Right forelimb (tissue), 1 donor: ENCODE data around the gene SND1.

Source experiments
- DNase-seq: peaks from one replicate; pipeline ENCODE4 v3.0.0-alpha.2; 2018

The SND1 gene

DNA sequence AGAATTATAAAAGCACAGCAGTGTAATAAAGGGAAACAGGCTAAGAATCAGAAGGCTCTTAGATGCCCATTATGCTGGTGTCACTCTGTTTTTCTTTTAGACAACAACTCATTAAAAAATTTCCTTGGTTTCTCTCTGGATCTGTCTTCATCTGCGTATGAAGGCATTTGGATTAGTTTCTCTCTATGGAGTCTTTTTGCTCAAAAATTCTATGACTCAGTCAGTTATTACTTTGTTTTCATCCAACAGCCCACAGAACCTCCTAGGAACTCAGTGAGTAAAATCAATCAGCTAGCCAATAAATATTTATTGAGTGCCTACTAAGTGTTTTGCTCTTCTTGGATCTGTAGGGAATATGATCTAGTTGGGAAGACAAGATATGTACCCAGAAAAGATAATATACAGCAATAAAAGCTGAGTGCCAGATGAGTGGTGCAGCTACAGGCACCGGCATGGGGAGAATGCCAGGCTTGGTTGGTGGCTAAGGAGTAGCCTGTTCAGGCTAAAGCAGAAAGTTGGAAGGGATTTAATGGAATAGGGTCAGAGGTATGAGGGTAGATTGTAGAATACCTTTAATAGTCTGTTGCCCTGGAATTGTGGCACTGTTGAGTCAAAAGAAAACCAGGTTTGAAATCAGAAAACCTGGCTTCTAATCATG lies 223.1 kb downstream of the SND1 start:
- no peak for DNase-seq

DNA sequence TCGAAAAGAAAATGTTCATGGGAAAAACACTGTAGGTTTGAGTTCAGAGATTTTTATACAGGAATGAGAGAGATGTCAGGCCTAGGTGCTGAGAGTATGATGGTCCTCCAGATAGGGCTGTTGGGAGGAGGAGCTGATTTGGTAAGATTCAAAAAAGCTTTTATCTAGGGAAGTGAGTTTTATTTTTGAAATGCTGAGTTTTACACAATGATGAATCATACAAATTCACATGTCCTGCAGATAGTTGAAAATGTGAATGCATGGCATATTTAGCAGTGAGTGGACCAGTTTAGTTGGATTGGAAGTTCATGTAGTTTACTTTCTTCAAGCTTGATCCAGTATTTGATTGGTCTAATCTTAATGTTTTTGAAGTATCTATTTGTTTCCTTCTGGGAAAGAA lies 224.4 kb downstream of the SND1 start:
- no peak for DNase-seq

DNA sequence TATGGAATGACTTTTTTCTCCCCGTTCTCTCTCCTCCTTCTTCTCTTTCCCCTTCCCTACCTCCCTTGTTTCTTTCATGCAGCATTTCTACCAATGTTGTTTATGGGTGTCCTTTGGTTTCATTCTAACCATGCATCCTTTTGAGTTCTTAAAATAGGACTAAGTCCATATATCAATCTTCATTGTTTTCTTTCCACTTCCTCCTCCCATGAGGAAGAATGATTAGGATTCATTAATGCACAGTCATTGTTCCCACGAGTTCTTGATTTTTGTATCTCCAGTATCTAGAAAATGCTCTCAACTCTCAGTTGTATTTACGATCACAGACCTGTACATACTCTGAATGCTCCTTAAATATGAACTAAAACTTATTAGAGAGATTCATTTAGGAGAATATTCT lies 226.0 kb downstream of the SND1 start:
- no peak for DNase-seq

DNA sequence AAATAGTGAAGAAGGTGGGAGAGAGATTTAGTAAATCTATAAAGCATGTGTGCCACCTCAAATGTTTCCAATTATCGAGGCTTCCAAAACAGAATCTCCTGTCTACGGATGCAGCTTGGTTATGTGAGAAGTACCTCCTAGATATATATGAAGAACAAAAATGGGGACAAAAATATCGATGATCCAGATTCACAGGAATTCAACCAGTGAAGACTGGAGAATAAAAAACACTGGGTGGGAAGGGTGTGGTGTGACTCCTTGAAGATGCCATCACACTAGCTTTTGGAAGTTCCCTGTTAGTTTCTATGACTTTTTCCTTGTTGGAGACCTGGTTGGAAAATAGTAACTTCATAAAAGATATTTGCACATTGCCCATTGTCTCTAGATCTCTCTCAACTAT lies 226.8 kb downstream of the SND1 start:
- no peak for DNase-seq

DNA sequence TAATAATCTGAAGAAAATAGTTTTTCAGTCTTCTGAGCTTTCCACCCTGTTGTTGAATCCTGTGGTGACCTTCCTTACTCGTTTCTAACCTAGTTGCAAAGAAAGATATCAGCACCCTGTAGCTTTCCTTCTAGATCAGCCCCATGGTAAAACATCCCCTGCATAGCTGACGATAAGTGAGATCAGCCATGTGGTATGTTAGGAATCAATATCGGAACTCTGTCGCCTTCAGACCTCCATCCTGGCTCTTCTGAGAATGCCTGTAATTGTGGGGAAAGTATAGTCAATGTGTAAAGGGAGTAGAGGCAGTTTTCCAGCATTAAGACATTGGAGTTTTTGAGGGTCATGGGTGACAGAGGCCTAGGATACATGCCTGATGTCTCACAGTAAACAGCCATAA lies 227.4 kb downstream of the SND1 start:
- no peak for DNase-seq

DNA sequence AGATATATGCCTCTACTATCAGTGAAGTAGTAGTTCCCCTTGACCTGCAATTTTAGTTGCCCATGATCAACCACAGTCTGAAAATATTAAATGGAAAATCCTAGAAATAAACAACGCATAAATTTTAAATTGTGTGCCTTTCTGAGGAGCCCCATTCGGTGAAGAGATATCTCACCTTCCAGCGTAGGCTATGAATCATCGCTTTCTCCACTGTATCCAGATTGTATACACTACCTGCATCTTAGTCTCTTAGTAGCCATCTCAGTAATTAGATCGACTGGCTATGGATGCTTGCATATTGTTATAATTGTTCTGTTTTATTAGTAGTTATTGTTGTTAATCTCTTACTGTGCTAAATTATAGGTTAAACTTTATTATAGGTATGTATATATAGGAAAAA lies 227.9 kb downstream of the SND1 start:
- no peak for DNase-seq

DNA sequence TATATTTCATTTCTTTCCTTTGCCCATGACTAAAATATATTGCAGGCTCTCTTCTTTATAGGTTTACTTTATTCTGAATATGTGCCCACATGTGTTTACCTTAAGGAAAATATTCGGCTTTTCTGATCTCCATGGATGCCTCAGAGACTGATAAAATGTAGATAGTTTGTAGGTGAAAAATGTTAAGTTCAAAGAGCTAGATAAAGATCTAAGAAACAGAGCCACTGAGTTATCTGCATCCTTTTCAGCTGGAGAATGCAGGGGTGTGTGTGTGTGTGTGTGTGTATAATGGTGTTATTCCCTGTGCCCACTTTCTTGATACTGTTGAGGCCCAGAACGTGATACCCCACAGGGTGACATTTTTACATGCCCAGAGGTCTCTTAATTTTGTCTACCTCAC lies 228.5 kb downstream of the SND1 start:
- no peak for DNase-seq

DNA sequence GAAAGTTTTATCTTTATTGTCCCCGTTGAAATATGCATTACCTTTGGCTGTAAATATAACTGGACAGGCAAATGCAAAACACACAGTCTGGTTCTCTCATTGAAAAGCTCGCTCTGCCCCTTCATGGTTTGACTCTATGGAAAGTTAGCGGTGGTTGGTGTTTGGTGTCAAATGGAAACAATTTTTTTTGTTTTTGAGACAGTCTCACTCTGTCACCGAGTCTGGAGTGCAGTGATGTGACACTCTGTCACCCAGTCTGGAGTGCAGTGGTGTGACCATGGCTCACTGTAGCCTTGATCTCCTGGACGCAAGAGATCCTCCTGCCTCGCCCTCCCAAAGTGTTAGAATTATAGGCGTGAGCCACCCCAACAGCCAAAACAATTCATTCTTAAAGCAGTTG lies 229.6 kb downstream of the SND1 start:
- no peak for DNase-seq

DNA sequence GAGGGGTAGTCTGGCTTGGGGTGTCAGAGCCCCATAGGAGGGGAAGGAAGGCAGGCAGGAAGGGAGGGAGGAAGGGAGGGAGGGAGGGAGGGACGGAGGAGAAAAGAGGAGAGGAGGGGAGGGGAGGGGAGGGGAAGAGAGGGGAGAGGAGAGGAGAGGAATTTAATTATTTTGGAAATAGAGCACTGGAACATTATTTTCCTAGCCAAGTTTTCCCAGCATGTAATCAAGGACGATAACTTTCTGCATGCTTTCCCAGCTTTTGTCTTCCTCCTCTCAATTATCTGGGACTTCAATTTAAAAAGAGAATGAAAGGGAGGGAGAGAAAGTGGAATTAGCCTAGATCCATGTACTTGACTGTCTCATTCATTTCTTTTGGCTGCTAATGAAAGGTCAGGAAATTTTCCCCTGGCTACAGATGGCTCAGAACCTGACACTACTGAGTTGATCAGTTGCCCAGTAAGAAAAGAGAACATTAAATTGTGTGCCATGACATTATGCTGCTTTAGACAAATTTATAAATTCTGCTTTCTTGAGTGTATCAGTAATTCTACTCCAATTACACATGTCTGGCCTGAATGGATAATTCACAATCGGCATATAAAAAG lies 230.4 kb downstream of the SND1 start:
- DNase-seq: no peak

DNA sequence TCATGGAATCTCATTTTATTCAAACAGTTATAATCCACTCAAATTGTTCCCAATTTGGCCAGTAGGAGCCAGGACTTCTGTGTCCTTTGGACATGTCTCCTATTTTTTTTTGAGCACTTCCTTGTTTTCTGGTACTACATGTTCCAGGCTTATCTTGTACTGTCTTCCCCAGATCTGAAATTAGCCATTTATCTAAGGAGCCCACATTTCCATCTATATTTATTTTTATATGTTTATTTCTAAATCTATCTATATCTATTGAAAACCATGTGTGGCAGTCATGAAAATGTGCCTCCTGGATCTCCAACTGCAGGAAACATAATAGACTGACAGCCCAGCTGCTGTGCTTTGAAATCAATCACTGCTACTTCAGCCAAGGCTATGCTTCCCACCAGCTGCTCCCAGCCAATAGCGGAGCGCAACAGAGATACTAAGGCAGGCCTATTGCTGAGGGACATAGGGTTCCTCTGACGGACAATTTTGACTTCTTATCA lies 232.1 kb downstream of the SND1 start:
- DNase-seq: no peak

DNA sequence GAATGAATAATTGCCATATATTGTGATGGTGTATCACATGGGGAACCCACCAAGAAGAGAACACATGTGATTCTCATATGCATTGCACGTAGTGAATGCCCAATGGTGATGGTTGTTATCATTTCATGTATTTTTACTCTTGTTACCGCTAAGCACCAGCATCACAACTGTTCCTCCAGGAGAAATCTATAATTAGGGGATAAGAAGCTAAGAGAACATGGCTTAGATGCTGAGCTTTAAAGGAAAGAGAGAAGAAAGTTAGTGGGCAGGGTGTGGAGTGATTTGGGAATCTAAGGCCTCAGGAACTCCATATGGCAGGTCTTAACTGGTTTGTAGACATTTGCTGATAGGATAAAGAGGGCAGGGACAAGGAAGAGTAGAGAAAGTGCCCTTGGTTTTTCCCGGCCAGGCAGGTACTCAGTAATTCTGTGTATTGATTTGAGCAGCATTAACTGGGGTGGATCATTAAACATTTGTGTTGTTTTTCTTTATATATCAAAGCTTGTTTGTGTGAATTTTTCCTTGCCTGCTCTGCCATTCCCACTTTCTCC lies 233.3 kb downstream of the SND1 start:
- DNase-seq: no peak

DNA sequence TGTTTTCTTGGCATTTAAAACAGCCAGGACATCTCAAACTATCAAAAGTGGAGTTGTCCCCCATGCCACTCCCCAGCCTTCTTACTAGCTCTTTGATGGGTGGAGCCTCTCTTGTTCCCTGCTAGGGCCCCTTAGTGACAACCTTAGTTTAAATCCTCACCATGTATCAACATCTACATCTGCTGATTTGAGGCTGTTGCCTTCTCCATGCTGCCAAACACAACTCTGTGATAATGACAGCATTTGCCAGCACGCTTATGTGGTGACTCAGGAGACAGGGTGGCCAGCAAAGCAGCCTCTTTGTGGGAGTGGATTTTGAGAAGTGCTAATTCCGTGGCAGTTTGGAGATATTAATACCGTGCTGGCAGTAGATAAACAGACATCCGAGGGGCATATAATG lies 233.8 kb downstream of the SND1 start:
- no peak for DNase-seq

DNA sequence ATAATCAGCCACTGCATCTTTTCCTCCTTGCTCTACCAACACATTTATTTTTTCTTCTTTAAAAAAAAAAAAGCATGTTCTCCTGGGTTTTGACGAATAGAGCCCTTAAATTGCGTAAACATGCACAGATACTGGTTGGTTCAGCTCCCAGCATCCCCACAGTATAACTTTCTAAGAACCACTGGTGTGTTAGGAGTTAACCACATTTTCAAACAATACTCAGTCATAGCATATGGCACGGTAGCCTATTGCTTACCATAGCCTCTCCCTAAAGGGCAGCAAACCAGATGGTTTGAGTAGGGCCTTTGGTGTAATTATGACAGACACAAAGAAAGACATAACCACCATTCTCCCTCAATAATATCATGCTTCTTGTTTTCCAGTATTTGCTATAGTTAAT lies 234.3 kb downstream of the SND1 start:
- no peak for DNase-seq

DNA sequence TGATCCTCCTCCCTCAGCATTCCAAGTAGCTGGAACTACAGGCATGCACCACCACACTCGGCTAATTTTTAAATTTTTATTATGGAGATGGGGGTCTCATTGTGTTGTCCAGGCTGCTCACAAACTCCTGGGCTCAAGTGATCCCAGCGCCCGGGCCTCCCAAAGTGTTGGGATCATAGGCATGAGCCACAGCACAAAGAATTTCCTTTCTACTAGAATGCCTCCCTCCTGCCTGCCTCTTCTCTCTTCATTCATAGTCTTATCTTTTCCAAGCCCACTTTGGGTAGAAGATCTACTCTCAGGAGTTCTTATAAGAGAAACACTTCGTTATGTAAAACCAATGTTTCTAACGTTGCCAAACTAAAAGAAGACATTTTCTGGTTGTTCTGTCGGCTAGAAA lies 235.1 kb downstream of the SND1 start:
- DNase-seq: no peak

DNA sequence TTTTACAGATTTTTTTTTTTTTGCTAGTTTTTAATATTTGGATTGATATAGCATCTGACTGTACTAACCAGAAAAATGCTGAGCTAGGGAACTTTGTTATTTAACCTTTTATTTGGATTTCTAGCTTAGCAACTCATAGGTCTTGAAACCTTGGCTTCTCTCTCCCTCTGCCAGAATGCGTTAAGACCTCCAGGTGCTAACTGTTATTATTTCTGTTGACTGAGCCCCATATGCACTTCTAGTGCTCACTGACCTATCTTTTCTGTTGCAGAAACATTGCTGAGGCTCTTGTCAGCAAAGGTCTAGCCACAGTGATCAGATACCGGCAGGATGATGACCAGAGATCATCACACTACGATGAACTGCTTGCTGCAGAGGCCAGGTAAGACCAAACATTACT lies 235.6 kb downstream of the SND1 start:
- DNase-seq: no peak

DNA sequence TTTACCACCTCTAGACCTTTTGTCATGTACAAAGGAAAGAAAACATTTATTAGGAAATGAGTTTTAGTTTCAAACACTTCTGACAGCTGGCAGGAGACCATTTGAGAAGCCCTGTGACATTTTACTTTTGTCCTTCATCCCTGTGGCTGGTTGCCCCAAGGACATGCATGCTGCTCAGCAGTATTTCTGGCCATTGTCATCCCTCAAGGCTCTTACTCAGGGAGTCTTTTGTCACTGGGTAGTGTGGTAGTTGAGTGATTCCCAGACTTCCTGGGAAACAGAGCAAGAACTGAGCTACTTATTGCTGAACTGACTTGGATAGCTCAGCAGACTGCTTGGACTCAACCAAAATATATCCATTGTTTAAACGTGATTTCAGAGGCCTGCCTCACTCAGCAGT lies 236.4 kb downstream of the SND1 start:
- DNase-seq: no peak

DNA sequence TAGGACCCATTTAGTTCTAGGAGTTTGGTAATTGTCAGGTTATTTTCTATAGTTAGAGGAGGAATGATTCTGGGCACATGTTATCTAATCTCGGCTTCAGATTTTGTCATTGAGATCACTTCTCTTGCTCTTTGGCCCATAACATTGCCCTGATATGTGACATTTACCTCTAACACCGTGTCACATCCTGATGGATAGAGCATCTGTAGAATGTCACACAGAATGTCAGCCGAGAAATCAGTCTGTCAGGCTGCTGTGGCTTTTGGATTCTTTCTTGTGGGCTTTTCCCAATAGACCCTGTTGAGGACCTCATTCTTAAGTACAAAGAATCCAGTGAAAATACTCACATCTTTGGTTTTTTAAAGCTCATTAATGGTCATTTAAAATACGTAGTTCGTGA lies 236.8 kb downstream of the SND1 start:
- DNase-seq: no peak

DNA sequence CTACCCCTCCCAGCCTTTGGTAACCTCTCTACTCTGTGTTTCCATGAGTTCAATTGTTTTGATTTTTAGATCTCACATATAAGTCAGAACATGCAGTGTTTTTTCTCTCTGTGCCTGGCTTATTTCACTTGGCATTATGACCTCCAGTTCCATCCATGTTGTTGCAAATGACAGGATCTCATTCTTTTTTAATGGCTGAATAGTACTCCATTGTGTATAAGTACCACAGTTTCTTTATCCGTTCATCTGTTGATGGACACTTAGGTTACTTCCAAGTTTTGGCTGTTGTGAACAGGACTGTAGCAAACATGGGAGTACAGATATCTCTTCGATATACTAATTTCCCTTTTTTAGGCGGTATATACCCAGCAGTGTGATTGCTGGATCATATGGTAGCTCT lies 237.7 kb downstream of the SND1 start:
- DNase-seq: no peak

DNA sequence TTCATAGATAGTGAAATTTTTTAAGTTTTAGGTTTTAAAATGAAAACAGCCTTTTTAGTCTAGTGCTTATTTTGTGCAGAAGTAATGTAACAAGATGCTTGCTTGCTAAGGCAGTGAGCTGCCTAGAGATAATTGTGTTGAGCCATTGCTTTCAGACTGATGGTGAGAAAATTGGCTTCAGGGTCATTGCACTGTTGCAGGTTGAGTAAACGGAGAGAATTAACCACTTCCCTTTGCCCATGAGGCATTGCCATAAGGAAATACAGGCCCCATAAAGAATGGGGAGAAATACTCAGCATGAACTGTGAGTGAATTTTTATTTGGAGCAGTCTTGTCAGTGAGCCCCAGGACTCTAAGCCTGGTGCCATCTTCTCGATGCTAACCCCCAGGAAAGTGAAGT lies 238.7 kb downstream of the SND1 start:
- DNase-seq: no peak

DNA sequence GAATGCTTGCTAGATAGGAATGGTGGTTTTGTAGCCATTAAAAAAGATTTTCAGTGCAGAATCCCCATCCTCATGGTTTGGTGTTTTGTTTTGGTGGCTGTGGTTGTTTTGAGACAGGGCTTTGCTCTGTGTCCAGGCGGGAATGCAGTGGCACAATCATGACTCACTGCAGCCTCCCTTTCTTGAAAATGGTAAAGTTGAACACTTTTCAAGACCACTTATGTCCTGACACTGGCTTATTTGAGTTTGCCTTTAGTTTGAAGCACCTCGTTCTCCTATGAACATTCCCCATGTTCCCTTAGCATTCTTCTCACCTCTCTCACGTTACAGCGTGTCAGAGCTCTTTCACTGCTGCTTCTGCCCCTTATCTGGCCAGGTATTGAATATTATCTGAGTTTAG lies 239.2 kb downstream of the SND1 start:
- DNase-seq: no peak

DNA sequence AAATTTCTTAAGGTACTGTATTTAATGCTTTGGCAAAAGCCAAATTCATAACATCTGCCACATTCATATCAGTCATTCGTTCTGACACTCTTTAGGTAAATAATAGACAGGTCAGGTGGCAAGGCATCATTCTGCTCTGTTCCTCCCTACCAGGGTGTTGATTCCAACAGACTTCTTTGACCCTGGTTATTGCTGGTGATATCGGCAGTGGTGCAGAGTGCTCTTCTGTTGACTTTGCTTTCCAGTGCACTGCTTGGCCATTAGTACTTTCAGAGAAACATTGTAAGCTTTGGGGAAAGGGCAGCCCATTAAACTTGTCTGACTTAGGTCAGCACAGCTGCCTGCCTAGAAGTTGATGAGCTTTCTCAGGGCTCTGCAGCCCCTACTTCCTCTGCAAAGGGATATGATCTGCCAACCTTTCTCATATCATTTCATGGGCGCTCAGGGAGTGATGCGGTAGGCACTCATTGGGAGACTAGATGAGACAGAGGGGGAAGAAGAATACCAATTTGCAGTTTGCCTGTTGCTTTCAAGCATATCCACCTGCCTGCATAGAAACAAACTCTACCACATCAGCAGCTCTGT lies 240.0 kb downstream of the SND1 start:
- no peak for DNase-seq

DNA sequence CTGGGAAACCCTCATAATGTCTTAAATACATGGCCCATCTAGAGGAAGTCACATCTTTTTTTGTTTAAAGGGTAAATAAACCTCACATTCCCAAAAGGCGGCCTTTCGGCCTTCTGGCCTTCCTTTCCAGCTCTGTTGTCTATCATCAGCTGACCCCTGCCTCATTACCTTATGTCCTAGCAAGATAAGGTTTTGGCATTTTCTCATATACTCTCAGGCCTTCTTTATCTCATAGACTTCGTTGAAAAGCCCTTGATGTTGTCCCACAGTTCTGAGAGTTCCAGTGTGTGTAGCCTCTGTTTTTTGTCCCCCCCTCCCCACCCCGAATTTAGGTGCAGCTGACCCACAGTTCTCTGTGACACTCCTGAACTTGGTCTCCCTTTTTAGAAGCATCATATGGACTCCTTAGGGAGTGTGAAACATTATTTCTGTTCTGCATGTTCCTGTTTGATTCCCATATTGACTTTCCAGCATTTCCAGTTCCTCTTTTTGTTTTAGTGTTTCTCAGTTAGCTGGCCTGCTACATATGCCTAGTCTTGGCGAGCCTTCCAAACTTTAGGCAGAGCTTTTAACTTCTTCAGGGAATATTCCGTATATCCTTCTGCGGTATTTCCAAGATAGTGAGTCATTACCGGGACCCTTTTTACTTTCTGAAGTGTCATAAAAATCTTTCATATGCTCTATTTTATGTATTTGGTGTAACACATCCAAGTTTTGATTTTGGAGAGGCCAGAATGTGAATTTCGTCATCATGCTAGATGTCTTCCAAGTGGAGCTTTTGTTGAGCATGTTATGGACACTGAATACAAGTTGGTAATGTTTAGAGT lies 240.7 kb downstream of the SND1 start:
- DNase-seq: no peak

DNA sequence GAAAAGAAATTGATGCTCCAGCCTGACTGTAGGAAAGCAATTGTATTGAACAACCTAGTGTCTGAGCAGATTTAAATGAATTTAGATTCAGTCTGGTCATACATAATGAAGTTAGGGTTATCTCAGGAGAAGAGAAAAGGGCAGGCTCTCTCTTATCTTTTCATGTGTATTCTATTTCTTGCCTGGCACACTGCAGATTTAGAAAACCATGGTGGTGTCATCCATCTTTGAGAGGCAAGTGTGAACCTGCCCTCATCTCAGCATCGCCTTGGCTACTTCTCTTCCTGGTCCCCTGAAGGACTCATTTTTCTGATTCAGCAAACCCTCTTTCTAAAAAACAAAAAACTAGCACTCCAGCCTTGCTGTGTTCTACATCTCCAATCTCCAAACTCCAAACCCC lies 241.6 kb downstream of the SND1 start:
- DNase-seq: no peak

DNA sequence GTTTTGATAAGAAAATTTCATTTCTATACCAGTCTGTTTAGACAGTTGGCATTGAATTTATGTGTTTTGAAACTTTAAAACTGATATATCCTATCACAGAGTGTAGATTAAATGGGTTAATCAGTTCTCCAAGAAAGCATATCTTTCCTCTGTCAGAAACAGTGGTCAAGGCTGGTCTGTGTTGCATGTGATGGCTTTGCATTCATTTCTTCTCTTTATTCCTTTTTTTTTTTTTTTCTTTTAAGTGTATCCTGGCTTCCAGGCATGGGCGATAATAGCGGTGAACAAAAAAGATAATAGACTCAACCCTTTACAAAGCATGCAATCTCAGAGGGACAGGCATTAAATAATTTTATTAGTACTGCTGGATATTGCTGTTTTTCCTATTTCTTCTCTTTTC lies 242.6 kb downstream of the SND1 start:
- no peak for DNase-seq
